OCI-LY1 (cell line): Measurements from ENCODE around the gene KANK4.

Source experiments
- EZH2 ChIP-seq: fragments of 200-600 bp; sonication (generic), shearing (Covaris generic); IDR thresholded peaks from 2 replicates; pipeline ENCODE4 v1.8.0; 2017; ENCODE audit warnings: borderline replicate concordance, mixed run types, mild to moderate bottlenecking, antibody characterized with exemption, low read length, moderate library complexity, mixed read lengths
- TF ChIP-seq, protein P1 (sequence below): fragments of 200-600 bp; sonication (generic), shearing (Covaris generic); IDR thresholded peaks from 2 replicates; pipeline ENCODE4 v1.5.1; 2017; ENCODE audit warnings: mild to moderate bottlenecking, antibody characterized with exemption, low read length, moderate library complexity, mixed read lengths

DNA sequence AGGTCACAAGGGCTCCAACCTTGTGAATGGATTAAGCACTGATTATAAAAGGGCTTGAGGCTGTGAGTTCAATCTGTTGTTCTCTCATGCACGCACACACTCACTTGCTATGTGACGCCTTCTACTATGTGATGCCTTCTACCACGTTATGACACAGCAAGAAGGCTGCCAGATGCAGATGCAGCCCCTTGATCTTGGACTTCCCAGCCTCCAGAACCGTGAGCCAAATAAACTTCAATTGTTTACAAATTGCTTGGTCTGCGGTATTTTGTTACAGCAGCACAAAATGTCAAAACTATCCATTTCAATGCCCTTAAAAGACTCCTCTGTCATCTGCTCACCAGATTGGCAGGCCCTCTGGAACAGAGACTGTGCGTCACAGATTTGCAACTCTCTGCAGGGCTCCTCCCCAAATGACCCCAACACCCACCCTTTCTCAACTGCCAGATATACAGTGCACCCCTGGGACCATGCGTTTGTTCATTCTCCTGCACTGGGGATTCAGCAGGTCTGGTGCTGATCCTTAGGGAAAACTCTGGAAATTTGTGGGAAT is 47.8 kb upstream of the KANK4 start:
- TF ChIP-seq, protein P1, sequence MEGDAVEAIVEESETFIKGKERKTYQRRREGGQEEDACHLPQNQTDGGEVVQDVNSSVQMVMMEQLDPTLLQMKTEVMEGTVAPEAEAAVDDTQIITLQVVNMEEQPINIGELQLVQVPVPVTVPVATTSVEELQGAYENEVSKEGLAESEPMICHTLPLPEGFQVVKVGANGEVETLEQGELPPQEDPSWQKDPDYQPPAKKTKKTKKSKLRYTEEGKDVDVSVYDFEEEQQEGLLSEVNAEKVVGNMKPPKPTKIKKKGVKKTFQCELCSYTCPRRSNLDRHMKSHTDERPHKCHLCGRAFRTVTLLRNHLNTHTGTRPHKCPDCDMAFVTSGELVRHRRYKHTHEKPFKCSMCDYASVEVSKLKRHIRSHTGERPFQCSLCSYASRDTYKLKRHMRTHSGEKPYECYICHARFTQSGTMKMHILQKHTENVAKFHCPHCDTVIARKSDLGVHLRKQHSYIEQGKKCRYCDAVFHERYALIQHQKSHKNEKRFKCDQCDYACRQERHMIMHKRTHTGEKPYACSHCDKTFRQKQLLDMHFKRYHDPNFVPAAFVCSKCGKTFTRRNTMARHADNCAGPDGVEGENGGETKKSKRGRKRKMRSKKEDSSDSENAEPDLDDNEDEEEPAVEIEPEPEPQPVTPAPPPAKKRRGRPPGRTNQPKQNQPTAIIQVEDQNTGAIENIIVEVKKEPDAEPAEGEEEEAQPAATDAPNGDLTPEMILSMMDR: no peak
- TF ChIP-seq EZH2: no peak
